Cardiac fibroblast (primary cell): ENCODE measurements around the gene ARID1B.
A peak's percentile ranks its signal among the peaks of the same experiment; 100 is the strongest.

Experiments
- DNase-seq, 2 donors: peaks; one replicate each; pipeline versions ENCODE4 v3.0.0 to v3.0.0-alpha.2; 2010; ENCODE audit warnings: low read depth in 2 of 2
- H3K4me3 ChIP-seq, 2 donors: replicated peaks in 1 of 2; 1 replicate in 1 of 2; 2 replicates in 1 of 2; pipeline ENCODE4 v1.5.1; 2011; ENCODE audit warnings: low read depth in 2 of 2, low read length in 2 of 2, mild to moderate bottlenecking in 2 of 2, moderate library complexity in 1 of 2
- CTCF ChIP-seq: IDR thresholded peaks from one replicate; pipeline ENCODE4 v1.5.1; 2011; ENCODE audit warnings: low read depth, mild to moderate bottlenecking, low read length, inconsistent platforms

Gene ARID1B

GRCh38 chr6:156948807-156949206 is 171.6 kb downstream of the ARID1B start:
- DNase-seq, result peak; percentile 53 to 88
- TF ChIP-seq CTCF, result no peak
- H3K4me3 ChIP-seq, result no peak overlapping the region

GRCh38 chr6:156949376-156949775 is 172.2 kb downstream of the ARID1B start:
- peak; percentile 62 to 76 for DNase-seq
- no peak for TF ChIP-seq CTCF
- no peak overlapping the region for H3K4me3 ChIP-seq

- no peak for DNase-seq
- H3K4me3 ChIP-seq, result no peak overlapping the region
- no peak for TF ChIP-seq CTCF
Measured at GRCh38 chr6:156950084-156950483, 172.9 kb downstream of the ARID1B start.

- no peak overlapping the region for H3K4me3 ChIP-seq
- DNase-seq, result no peak
- TF ChIP-seq CTCF, result no peak
Measured at GRCh38 chr6:156950531-156950930, 173.4 kb downstream of the ARID1B start.

- H3K4me3 ChIP-seq, result no peak overlapping the region
- TF ChIP-seq CTCF, result no peak
- DNase-seq, result no peak
Measured at GRCh38 chr6:156952401-156952800, 175.2 kb downstream of the ARID1B start.

GRCh38 chr6:156953127-156953478 is 175.9 kb downstream of the ARID1B start:
- no peak for DNase-seq
- peak overlapping the region in 1 of 2 donors; percentile 29 for H3K4me3 ChIP-seq
- no peak for TF ChIP-seq CTCF

- peak; percentile 41 for TF ChIP-seq CTCF
- peak; percentile 97 to 99 for DNase-seq
- H3K4me3 ChIP-seq, result peak overlapping the region in 1 of 2 donors; percentile 29
Measured at GRCh38 chr6:156953479-156954146, 176.4 kb downstream of the ARID1B start.
